Activated naive CD4-positive, alpha-beta T cell (primary cell): ENCODE measurements around the gene PPFIBP2.

Source experiments
- DNase-seq, 4 experiments: peaks; one replicate each; lab custom pipeline; 2025; lab: John Stamatoyannopoulos, UW

The PPFIBP2 gene

DNA sequence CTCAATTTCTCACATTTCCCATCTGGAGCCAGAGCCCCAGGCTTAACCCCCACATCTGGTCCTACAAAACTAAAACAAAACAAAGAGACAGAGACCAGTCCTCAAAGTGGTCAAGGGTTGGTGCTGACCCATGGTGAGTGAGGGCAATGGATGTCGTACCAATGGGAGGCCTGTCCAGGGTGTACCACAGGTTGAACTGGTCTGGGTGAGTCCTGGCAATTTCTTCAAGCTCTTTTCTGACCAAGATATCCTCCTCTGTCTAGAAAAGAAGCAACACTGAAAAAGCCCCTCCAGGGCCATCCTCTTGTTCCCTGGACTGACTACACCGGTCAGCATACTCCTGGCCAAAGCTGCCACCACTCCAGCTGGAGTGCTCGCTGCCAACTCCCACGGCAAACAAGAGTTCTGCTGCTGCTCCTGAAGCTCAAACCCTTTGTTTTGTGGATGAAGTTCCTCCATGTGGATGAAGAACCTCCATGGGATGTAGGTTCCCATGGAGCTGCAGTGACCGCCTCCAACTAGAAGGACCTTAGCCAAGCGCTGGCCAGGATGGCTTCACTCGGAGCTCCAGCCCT is 152.6 kb downstream of the PPFIBP2 start:
- no peak for DNase-seq

- DNase-seq: no peak
Measured at GRCh38 chr11:7667460-7667859, 153.7 kb downstream of the PPFIBP2 start.

DNA sequence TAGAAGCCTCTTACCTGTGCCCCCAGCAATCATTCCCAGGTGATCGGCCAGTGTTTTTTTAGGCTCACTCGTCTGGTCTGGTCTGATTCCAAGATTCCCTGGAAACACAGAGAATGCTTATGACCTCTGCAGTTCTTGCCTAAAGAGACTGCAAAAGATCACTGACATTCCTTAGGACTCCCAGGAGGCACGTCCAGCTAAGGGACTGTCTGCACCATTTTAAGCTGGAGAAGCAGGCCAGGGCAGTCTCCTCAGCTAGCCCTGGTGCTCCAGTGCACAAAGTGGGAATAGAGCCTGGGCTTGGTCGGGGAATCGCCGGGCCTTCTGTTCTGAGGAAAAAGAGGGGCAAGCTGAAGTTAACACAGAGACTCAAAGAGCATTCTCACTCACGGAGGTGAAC is 154.7 kb downstream of the PPFIBP2 start:
- DNase-seq: no peak

GRCh38 chr11:7668911-7669310 is 155.1 kb downstream of the PPFIBP2 start:
- no peak for DNase-seq

DNA sequence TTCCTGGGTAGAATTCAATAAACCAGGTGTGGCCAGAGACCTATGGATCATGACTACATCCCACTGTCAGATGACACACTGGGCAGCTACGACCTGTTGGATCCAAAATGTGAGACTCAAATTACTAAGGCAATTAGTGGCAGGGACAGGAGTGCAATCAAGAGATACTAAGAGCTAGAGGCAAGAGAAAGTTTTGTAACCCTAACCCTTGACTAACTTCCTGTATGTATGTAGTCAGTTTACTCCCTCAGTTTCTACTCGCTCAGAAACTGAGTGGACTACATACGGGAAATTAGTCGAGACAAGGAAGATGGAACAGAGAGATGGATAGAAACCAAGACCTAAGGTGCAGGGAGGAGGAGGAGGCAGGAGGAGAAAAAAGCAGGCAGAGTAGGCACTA is 156.8 kb downstream of the PPFIBP2 start:
- DNase-seq: no peak

- DNase-seq: no peak
Measured at GRCh38 chr11:7671347-7672215, 157.8 kb downstream of the PPFIBP2 start.

- no peak for DNase-seq
Measured at GRCh38 chr11:7672276-7672959, 158.6 kb downstream of the PPFIBP2 start.

DNA sequence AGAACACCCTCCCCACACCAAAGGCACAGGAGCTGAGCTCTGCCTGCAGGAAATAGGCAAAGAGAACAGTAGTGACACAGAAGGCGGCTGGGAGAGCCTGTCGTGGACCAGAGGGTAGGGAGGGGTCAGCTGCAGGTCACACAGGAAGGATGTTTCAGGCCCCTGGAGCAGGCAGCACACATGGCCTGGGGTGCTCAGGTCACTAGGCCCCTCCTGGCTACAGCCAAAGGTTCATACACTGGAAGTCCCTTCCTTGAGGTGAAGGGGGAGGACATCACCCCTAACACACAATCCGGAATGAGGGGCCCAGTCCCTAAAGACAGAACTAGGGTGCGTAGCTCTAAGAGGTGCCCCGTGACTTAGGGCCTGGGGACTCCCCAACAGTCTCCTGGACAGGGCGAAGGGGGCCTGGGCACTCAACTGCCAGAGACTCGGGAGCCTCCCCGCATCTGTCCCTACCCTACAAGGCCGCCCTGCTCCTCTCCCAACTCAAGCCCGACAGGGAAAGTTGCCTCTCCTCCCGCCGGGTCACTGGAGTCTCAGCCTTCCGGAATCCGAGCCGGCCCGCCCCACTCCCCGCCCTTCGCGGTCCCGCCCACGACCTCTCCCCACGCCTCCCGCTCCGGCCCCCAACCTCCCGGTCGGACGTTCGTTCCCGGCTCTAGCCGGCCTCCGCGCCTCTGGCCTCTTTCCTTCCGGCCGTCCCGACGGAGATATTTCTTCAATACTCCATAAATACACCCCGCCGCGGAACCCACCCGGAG is 159.3 kb downstream of the PPFIBP2 start, which contains the start of gene CYB5R2:
Gene CYB5R2, minus strand, starts transcription at position 541 of the 764 bp plus-strand sequence. CDS start 675 bp downstream, outside the sequence.
- DNase-seq: no peak

DNA sequence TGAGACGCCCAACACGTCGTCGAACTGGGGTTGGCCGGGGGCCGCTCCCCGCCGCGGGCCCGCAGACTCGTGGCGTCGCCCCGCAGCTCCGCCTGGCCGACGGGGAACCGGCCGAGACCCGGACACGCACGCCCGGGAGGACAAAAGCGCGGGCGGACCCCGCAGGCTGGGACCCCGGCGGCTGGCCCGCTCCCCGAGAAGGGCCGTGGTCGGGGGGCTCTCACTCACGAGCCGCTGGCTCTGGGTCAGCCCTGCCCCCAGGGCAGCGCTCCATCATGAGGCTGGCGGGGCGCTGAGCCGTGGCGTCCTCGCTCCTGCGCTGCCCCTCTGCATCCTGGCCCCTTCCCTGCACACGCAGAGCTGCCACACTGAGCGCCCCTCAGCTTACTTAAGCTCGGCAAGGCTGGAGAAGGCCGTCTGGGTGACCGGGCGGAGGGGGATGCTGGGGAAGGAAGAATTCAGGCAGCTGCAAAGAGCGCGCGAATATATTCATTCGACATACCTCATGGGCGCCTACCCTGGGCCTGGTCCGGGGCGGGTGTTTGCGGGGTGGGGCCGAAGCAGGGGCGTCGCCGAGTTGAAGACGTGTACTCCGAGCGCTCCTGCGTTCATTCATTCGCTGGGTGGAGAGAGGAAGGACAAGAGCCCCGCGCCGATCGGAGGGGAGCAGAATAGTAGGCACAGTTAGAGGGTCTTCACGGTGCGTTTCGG is 160.1 kb downstream of the PPFIBP2 start:
- DNase-seq: no peak

DNA sequence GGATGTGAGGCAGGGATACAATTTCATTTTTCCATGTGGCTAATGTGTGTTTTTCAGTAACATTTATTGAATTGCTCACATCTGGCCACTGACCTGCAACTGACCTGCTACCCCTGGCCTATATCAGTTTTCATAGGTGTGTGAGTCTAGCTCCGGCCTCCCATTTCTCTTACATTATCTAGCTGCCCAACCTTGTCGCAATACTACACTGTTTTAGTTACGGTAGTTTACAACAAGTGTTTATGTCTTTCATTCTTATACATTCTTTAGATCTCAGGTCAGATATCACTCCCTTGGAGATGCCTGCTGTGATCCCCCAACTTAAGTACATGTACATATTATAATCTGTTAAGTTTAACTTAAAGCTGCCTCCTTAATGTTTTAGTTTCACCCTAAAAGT is 161.8 kb downstream of the PPFIBP2 start:
- no peak for DNase-seq

- DNase-seq: no peak
Measured at GRCh38 chr11:7677071-7677470, 163.3 kb downstream of the PPFIBP2 start.

- no peak for DNase-seq
Measured at GRCh38 chr11:7677796-7678201, 164.0 kb downstream of the PPFIBP2 start.

- no peak for DNase-seq
Measured at GRCh38 chr11:7683571-7683970, 169.8 kb downstream of the PPFIBP2 start.

DNA sequence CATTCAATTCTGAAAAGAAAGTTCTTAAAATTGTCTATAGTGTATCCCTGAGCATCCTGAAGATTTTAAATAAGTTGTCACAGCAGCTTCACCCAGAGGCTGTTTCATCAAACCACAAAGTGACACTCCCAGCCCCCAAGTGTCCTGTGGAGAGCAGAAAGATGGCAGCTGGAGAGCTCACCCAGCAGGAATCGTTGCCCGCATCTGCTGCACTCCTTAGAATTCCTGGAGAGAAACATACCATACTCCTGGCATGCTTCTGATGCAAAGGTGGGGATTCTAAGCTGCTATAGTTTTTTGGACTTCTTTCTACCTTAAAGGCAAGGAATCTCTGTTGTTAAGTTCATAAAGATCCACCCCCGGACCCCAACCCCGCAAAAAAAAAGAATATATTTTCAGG is 173.0 kb downstream of the PPFIBP2 start:
- no peak for DNase-seq

DNA sequence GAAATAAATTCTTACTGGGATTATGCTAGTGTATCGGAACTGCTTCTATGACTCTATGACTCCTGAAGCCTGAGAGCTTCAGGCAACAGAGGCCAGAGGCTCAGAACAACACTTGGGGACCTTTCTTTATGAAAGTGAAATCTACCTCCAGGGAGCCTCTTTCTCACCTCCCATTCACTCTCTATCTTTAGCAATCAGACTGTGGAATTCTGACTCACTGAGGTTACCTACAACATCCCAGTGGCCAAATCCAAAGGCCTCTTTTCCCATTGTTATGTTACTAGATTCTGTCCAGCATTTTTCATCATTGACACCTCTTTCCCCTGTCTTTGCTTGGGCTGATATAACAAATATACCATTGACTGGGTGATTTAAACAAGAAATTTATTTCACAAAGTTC is 173.6 kb downstream of the PPFIBP2 start:
- no peak for DNase-seq

GRCh38 chr11:7688238-7688826 is 174.5 kb downstream of the PPFIBP2 start:
- DNase-seq: no peak

GRCh38 chr11:7689239-7689638 is 175.4 kb downstream of the PPFIBP2 start:
- DNase-seq: no peak

DNA sequence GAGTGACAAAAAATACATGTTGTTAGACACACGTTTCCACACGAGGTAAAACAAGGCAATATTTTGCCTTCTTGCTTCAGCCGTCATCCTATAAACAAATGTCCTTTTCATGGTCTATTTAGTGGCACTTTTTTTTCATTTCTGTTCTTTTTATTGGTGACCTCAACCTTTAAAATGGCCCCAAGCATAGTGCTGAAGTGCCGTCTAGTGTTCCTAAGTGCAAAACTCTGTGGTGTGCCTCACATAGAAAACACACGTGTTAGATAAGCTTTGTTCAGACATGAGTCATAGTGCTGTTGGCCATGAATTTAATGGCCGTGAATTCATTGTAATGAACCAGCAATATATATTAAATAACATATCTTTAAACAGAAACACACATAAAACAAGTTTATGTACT is 176.8 kb downstream of the PPFIBP2 start:
- no peak for DNase-seq

DNA sequence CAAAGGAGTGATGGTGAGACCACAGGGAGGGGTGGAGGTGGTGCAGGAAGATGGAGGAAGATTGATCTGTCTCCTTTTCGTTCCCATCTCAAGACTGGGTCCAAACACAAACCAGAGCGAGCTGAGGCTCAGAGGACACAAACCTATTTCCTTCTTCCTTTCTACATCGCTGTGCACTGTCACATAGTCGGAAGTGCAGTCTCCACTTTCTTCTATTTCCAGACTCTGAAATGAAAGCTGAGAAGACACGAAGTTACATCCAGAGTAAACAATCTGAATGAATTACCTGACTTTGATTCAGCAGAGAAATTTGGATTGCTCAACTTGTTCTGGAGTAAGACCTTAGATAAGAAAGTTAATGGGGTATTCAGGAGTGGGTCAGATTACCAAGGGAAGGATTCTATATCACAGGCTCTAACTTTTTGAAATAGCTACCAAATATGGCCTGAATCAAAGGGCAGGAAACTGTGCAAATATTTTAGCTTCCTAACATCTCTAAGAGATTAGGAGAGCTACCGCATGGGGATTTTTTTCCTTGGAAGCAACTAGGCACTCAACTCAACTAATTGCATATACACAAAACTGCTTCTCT is 178.1 kb downstream of the PPFIBP2 start:
- DNase-seq: no peak

DNA sequence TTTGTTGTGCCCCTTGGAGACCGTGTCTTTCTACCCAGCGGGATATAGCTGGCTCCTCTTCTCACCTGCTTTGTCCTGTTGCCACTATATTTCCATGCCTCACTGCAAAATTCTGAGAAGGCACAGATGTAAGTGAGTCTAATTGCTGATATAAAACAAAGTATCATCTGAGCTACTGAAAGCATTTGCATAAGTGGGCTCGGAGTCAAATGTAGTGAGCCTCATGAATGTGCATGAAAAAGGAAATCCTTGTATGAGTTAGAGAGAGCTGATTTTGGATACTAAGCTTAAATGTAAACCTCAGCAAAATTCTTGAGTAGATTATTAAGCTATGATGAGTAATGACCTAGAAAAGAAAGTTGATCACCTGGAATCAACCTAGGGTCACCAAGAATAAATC is 178.6 kb downstream of the PPFIBP2 start:
- no peak for DNase-seq

- DNase-seq: no peak
Measured at GRCh38 chr11:7694235-7694634, 180.4 kb downstream of the PPFIBP2 start.
